GM18499 (cell line): ENCODE data around the gene GSTM3.
"Not testable (repeated sequence)": the region's sequence is repeated elsewhere in the genome, so short reads cannot be mapped to it uniquely, and the experiment has no call there.

Experiments
- ATAC-seq: cut with Tn5 transposase; IDR thresholded peaks from one replicate; pipeline ENCODE4 v1.9.1; 2021; ENCODE audit warnings: moderate number of reproducible peaks; ENCODE audit not compliant: insufficient read depth, unreplicated experiment

The GSTM3 gene

DNA sequence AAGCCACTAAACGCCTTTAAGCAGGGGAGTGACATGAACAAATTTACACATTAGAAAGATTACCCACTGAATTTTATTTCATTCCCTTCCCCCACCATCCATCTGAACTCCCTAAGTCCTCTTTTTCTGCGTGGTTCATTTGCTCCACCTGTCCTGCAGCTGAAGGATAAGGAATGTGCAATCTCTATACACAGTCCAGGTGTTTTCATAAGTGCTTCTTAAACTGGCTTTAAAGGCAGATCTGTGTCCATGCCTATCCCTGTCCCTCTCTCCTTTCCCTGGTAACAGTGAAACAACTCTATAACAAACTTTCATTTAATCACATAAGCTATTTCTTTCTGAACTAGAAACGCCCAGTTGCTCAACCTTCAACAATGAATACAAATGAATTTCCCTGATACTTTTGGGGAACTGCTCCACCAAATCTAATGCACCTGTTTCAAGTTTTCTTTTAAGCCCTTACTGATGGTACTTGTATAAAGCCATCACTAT lies 8.4 kb downstream of the GSTM3 start:
- ATAC-seq: no peak

GRCh38 chr1:109730666-109731065 lies 10.2 kb downstream of the GSTM3 start:
- no peak for ATAC-seq

GRCh38 chr1:109728870-109729269 lies 12.0 kb downstream of the GSTM3 start:
- ATAC-seq: no peak

DNA sequence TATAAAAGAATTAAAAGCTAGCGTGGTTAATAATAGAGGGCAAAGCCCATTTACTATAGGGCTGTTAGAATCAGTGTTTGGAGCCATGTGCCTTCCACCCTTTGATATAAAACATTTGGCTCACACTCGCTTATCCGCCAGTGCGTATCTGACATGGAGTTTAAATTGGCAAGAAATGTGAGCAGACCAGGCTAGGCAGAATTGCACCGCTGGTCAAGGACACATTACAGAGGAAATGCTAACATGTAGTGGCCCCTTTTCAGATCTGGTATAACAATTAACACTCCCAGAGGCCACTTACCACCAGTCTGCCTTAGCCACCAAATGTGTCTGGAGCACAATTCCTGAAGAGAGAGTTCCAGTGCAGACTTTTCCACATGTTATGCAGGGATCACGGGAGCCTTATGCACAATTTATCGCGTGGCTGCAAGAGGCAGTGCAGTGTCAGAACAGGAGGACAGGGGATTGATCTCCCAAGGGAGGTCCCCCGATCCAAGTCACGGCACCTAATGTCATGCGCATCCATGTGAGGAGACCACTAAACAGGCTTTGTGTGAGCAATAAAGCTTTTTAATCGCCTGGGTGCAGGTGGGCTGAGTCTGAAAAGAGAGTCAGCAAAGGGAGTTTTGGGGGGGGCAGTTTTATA lies 14.0 kb downstream of the GSTM3 start:
- ATAC-seq: no peak

DNA sequence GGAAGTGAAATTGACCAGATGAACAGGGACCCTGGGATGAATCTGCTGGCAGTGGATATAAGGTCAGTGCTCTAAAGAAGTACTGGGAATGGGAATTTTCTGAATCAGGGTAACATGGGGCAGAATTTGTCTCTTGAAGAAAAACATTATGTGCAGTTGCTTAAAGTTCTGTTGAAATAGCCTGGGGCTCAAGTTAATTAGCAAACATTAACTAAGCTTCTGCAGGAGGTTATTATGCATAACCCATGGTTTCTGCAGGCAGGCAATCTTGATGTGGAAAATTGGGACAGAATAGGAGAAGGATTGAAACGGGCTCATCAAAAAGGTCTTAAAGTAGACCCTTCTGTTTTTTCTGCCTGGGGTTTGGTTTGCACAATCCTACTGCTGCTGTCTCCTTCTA lies 14.8 kb downstream of the GSTM3 start:
- ATAC-seq: no peak

DNA sequence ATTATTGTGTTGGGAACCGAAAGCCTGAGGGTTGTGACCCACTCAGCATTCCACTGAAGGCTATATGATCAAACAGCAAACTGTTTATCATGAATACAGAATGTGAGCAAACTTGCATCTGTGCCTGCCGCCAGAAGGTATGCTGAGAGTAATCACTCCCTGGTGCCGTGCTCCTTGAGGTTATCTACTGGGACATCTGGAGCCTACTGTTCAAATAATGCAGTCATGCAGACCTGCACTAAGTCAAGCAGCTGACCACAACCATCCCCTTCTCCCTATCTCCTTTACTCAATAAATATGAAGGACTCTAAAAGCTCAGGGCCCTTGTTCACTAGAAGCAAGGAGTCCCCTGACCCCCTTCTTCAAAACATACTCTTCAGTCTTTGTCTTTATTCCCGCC lies 15.3 kb downstream of the GSTM3 start:
- ATAC-seq: no peak

GRCh38 chr1:109724933-109725332 lies 15.9 kb downstream of the GSTM3 start:
- ATAC-seq: no peak

DNA sequence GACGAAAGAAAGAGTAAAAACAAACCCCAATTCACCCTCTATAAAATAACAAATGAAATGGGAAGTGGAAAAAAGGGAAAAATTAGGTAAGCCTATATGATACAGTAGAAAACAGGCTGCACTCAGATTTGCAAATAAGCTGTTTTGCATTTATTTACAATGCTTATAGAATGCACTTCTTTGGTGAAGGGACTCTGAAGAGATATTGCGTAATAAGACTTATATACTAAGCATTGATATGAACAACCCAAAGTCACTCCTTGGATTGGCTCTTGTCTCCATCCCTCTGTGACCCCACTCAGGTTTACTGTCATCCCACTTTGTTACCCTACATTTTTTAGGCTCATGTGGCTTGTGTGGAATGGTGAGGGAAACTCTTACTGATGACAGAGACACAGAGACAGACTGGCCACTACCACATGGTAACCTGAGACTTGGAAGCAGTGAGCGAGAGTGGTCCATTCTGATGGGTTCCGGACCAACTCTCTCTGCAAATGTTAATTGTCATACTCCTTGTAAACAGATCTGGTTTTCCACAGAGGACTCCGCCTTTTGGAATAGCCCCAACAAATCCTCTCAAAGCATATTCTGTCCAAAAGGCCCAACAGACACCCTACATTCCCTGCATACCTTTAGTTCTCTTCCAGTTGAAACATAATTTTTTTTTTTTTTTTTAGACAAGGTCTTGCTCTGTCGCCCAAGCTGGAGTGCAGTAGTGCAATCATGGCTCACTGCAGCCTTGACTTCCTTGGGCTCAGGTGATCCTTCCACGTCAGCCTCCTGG lies 17.7 kb downstream of the GSTM3 start:
- ATAC-seq: no peak

DNA sequence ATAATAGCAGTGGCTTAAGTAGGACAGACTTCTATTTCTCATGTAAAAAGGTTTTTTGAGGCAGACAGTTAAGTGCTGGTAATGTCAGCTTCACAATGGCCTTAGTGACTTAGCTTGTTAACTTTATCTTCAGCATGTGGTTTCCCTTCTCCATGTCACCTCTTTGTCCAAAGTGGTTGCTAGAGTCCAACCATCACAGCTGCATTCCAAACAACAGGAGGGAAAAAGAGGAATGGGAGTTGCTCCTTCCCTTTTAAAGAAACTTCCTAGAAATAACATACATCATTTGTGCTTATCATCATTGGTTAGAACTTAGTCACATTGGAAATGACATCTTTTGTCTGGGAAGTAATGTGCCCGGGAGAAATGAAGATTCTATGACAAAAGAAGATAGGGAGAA lies 18.9 kb downstream of the GSTM3 start:
- ATAC-seq: no peak

GRCh38 chr1:109721042-109721441 lies 19.8 kb downstream of the GSTM3 start:
- ATAC-seq: no peak

GRCh38 chr1:109719337-109719837 lies 21.5 kb downstream of the GSTM3 start:
- no peak for ATAC-seq

DNA sequence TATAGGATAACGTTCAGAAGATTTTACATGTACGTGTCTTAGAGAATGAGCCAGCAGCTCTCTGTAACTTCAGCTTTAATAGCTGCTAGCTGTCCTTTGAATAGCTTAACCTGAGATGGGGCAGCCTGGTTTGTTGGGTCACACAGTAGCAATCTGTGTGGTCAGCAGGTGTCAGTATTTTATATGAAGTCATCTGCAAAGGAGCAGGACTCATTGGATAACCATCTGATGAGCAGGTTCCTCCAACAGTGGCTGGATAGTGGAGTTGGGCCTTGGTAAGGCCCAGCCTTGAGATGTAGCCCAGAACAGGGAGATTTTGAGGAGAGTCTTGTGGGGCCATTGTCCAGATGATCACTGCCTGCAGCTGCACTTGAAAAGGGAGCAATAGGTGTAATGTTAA lies 22.3 kb downstream of the GSTM3 start:
- no peak for ATAC-seq

GRCh38 chr1:109717729-109718128 lies 23.1 kb downstream of the GSTM3 start:
- no peak for ATAC-seq

- no peak for ATAC-seq
These were observed 24.2 kb downstream of the GSTM3 start for GRCh38 chr1:109716570-109717090.

DNA sequence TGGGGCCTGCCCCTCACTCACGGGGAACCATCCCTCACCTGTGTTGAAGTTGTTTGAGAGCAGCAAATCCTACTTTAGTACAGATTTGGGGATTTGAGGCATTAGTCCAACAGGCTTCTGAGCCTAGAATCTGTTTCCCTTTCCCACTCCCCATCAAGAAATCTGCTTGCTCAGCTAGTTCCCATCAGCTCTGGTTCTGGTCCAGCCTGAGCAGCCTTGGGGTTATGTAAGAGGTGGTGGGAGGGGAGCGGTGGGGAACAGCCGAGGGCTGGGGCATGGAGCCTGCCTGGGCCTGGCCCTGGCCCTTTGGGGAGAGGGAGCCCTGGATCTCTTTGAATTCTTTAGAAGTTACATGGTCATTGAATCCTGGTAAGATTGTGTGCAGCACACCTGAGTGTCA lies 24.7 kb downstream of the GSTM3 start:
- no peak for ATAC-seq

DNA sequence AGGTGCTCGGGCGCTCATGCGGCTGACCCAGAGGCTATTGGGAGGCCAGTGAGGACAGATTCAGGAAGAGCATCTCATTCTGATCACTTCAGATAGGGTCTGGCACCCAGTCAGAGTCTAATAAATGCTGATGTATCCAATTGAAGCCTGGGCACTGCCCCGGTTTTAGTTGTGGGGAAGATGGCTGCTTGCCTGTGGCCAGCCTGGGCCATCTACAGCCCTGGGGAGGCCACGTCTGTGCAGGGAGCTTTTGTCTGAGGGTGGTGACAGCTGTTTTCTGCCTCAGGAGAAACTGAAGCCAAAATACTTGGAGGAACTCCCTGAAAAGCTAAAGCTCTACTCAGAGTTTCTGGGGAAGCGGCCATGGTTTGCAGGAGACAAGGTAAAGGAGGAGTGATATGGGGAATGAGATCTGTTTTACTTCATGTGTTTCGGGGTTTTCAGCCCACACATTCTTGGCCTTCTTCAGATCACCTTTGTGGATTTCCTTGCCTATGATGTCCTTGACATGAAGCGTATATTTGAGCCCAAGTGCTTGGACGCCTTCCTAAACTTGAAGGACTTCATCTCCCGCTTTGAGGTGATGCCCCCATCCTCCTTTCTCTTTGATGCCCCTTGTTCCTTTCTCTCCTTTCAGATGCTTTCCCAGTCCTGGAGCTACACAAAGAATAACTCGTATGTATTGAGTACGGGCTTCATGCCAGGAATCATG lies 26.0 kb downstream of the GSTM3 start:
- no peak for ATAC-seq

- no peak for ATAC-seq
These were observed 27.2 kb downstream of the GSTM3 start for GRCh38 chr1:109713636-109714035.

GRCh38 chr1:109712321-109712864 lies 28.4 kb downstream of the GSTM3 start:
- no peak for ATAC-seq

DNA sequence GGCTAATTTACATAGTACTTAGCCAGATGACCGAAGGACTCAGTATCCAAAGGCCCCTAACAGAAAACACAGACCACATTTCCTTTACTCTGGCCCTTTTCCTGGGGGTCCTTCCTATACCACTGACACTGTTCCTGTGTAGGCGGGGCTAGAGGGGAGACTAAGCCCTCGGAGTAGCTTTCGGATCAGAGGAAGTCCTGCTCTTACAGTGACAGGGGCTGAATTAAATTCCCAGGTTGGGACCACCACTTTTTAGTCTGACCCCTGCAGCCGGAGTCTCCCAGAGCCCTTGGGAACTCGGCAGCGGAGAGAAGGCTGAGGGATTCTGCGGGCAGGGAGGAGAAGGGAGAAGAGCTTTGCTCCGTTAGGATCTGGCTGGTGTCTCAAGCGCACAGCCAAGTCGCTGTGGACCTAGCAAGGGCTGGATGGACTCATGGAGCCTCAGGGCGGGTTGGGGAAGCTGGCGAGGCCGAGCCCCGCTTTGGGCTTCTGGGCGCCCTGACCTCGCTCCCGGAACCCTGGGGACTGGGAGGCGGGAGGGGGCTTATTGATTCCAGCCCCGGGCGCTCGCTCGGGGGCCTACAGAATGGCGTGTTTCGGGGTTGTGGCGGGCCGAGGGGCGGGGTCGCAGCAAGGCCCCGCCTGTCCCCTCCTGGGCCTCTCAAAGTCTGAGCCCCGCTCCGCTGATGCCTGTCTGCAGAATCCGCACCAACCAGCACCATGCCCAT lies 29.1 kb downstream of the GSTM3 start, which contains the start of gene GSTM5:
Gene GSTM5 (plus strand): TSS at position 659 of the 728 bp plus-strand sequence. CDS start 62 bp downstream, at position 721.
- ATAC-seq: not testable (repeated sequence)

DNA sequence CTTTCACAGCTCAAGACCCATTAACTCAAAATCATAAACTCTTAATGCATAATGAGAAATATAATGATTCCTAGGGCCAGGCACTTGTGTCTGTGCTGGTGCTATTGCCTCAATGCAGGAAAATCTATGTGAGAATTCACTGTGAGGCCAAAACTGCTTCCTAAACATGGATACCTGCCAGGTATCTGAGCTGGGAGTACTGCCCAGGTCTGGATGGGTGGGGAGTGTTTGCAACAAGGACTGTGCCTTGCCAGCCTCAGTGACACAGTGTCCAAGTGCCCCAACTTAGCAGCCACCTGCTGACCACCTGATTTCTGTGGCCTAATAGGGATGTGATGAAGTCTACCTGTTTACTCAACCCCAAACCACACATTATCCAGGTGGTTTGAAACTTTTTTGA lies 31.0 kb downstream of the GSTM3 start:
- ATAC-seq: not testable (repeated sequence)
